PC-3 (cell line): Measurements from ENCODE around the gene SMPD1. TPM values are rescaled to one million over a fixed set of nuclear protein-coding genes. Genes with fewer than 3 reads are reported as not detected.

Experiments
- ATAC-seq: fragments of 200-7000 bp; cut with Tn5 transposase; 2 replicates; pipeline ENCODE4 v1.9.1; 2020; ENCODE audit warnings: mild to moderate bottlenecking, moderate library complexity
- BruUV-seq: library from RNA; stranded (reverse); fragments of 400-500 nt; replicated peaks from 2 replicates; lab custom pipeline; 2021; lab: Mats Ljungman, UMichigan
- CTCF ChIA-PET: fragments of 300-600 bp; sonication (Branson Sonifier 250); formaldehyde crosslinking; loops from one replicate; lab custom pipeline; 2022; ENCODE audit warnings: antibody characterized with exemption; lab: Charles Lee
- POLR2A ChIA-PET: fragments of 300-600 bp; sonication (Branson Sonifier 250); formaldehyde crosslinking; loops from one replicate; lab custom pipeline; 2022; ENCODE audit warnings: antibody characterized with exemption; ENCODE audit not compliant: unreplicated experiment; lab: Charles Lee
- DNase-seq: peaks from one replicate; pipeline ENCODE4 v3.0.0-alpha.2; 2015
- H2AFZ ChIP-seq: fragments of 300-600 bp; sonication (generic); 2 replicates; pipeline ENCODE4 v1.6.0; 2016; ENCODE audit warnings: antibody characterized with exemption, low read length
- H3F3A ChIP-seq: fragments of 300-600 bp; sonication (generic); one replicate; pipeline ENCODE4 v1.6.0; 2017; ENCODE audit warnings: antibody characterized with exemption, low read length, control low read depth, mild to moderate bottlenecking; ENCODE audit not compliant: unreplicated experiment
- H3K27ac ChIP-seq: fragments of 300-600 bp; sonication (generic); 2 replicates; pipeline ENCODE4 v1.5.1; 2016; ENCODE audit warnings: mild to moderate bottlenecking, low read length
- H3K27me3 ChIP-seq: fragments of 300-600 bp; sonication (generic); 2 replicates; pipeline ENCODE4 v1.6.1; 2016; ENCODE audit warnings: low read length, mixed read lengths
- H3K36me3 ChIP-seq: fragments of 300-600 bp; sonication (generic); 2 replicates; pipeline ENCODE4 v1.6.1; 2016; ENCODE audit warnings: low read depth, mixed run types, low read length, mixed read lengths
- H3K4me1 ChIP-seq: fragments of 300-600 bp; sonication (generic); 2 replicates; pipeline ENCODE4 v1.5.1; 2016; ENCODE audit warnings: low read length; ENCODE audit not compliant: insufficient read depth
- H3K4me2 ChIP-seq: fragments of 300-600 bp; sonication (generic); 2 replicates; pipeline ENCODE4 v1.6.0; 2016; ENCODE audit warnings: low read length
- H3K4me3 ChIP-seq: fragments of 300-600 bp; sonication (generic); 2 replicates; pipeline ENCODE4 v1.5.1; 2016; ENCODE audit warnings: mild to moderate bottlenecking, low read length, mixed read lengths
- H3K79me2 ChIP-seq: fragments of 300-600 bp; sonication (generic); 2 replicates; pipeline ENCODE4 v1.6.1; 2017; ENCODE audit warnings: low read length, mixed read lengths
- H3K9ac ChIP-seq: fragments of 300-600 bp; sonication (generic); 2 replicates; pipeline ENCODE4 v1.6.0; 2016; ENCODE audit warnings: mild to moderate bottlenecking, low read length
- H3K9me2 ChIP-seq: fragments of 300-600 bp; sonication (generic); replicated peaks from 2 replicates; pipeline ENCODE4 v1.6.1; 2016; ENCODE audit warnings: mixed run types, low read length, mixed read lengths
- H3K9me3 ChIP-seq: fragments of 300-600 bp; sonication (generic); 2 replicates; pipeline ENCODE4 v1.6.1; 2016; ENCODE audit warnings: low read length, mixed read lengths
- H4K20me1 ChIP-seq: fragments of 300-600 bp; sonication (generic); 2 replicates; pipeline ENCODE4 v1.6.1; 2016; ENCODE audit warnings: low read length, mixed read lengths
- CTCF ChIP-seq: fragments of 300-600 bp; sonication (generic); conservative IDR thresholded peaks from 2 replicates; pipeline ENCODE4 v1.5.1; 2017; ENCODE audit warnings: antibody characterized with exemption, low read depth, mild to moderate bottlenecking, low read length
- EZH2 ChIP-seq: fragments of 300-600 bp; sonication (generic); IDR thresholded peaks from one replicate; pipeline ENCODE4 v1.6.1; 2017; ENCODE audit warnings: antibody characterized with exemption, mild to moderate bottlenecking, low read length; ENCODE audit not compliant: unreplicated experiment
- EZH2phosphoT487 ChIP-seq: fragments of 300-600 bp; sonication (generic); IDR thresholded peaks from 2 replicates; pipeline ENCODE4 v1.6.1; 2018; ENCODE audit warnings: mild to moderate bottlenecking, antibody characterized with exemption, low read length, borderline replicate concordance
- intact Hi-C: fragments of 100-400 bp; cut with micrococcal nuclease; formaldehyde crosslinking; loops from 2 replicates; pipeline ENCODE4 v1.9.0; 2023
- total RNA-seq: library from RNA; depleted of rRNA; stranded (reverse); fragments of >200 nt; gene quantifications from 2 replicates; pipeline ENCODE4 v1.2.3, GENCODE V29; 2014

Gene SMPD1
- total RNA-seq, 1 experiment from 2014 or later, result 12.1 TPM

GRCh38 chr11:6356503-6357055, 33.7 kb upstream of the SMPD1 start:
- Histone ChIP-seq H3K27me3 (no peaks in the 10 kb centered on the region; the same call in 1 of the 2 replicates), H3K36me3 (no peaks in the 10 kb centered on the region), H3K9me2 (no peaks in the 10 kb centered on the region), H3K79me2 (no peaks in the 10 kb centered on the region), H3F3A (no peaks in the 10 kb centered on the region), H3K9me3 (no peaks in the 10 kb centered on the region), H3K9ac (no peak overlapping the region), H3K4me3 (0 out of 2 replicates have a peak overlapping the region, but pooled peaks have one; percentile 4), H3K4me2 (peak overlapping the region; percentile 56), H4K20me1 (no peaks in the 10 kb centered on the region), H2AFZ (peak overlapping the region; percentile 84), H3K27ac (no peak overlapping the region), H3K4me1 (peaks cover 4% of the 10 kb centered on the region; the same call in 1 of the 2 replicates)
- intact Hi-C loops, result no loop called here
- no peak for ATAC-seq
- TF ChIP-seq EZH2 (no peak), EZH2phosphoT487 (no peak)
- CTCF ChIA-PET, result no interaction called here
- POLR2A ChIA-PET, result no interaction called here
- no peak for DNase-seq
- no TSS peak for BruUV-seq

GRCh38 chr11:6357222-6357621, 33.1 kb upstream of the SMPD1 start:
- BruUV-seq, result no TSS peak
- Histone ChIP-seq H3K9me3 (no peaks in the 10 kb centered on the region), H3K9ac (no peak overlapping the region), H3K4me1 (peaks cover 4% of the 10 kb centered on the region; the same call in 1 of the 2 replicates), H3K4me2 (peak overlapping the region; percentile 56), H3F3A (no peaks in the 10 kb centered on the region), H3K27me3 (no peaks in the 10 kb centered on the region), H3K79me2 (no peaks in the 10 kb centered on the region), H3K4me3 (0 out of 2 replicates have a peak overlapping the region, but pooled peaks have one; percentile 4), H3K9me2 (no peaks in the 10 kb centered on the region), H3K36me3 (no peaks in the 10 kb centered on the region), H4K20me1 (no peaks in the 10 kb centered on the region), H2AFZ (peak overlapping the region; percentile 84), H3K27ac (no peak overlapping the region)
- POLR2A ChIA-PET, result no interaction called here
- DNase-seq (peak; percentile 63), ATAC-seq (peak; percentile 55; the same call in 1 of the 2 replicates)
- TF ChIP-seq EZH2 (no peak), EZH2phosphoT487 (no peak), CTCF (no peak)
- intact Hi-C loops, result no loop called here
- CTCF ChIA-PET, result no interaction called here

- Histone ChIP-seq H3K4me3 (no peak overlapping the region), H2AFZ (no peak overlapping the region), H3K79me2 (no peaks in the 10 kb centered on the region), H3K27ac (no peak overlapping the region), H3K4me1 (peaks cover 4% of the 10 kb centered on the region; the same call in 1 of the 2 replicates), H3F3A (no peaks in the 10 kb centered on the region), H3K9me2 (no peaks in the 10 kb centered on the region), H3K9ac (no peak overlapping the region), H3K9me3 (no peaks in the 10 kb centered on the region), H3K36me3 (no peaks in the 10 kb centered on the region), H4K20me1 (no peaks in the 10 kb centered on the region), H3K4me2 (no peak overlapping the region), H3K27me3 (no peaks in the 10 kb centered on the region)
- no TSS peak for BruUV-seq
- DNase-seq (no peak), ATAC-seq (no peak)
- CTCF ChIA-PET, result interaction anchor here (0.6 kb wide), 1 partner anchor 19 kb away, joined by 7 read pairs; no protein-coding TSS in a partner anchor
- intact Hi-C loops, result loop anchor here (5.0 kb wide), 1 partner anchor 63 kb away; no protein-coding TSS in a partner anchor
- TF ChIP-seq CTCF (no peak), EZH2phosphoT487 (no peak), EZH2 (no peak)
- POLR2A ChIA-PET, result no interaction called here
Measured at GRCh38 chr11:6360183-6360582, 30.1 kb upstream of the SMPD1 start.
